HEK293T (cell line): ENCODE results near the gene PCDHGB4.

Experiments used
- CTCF ChIA-PET: fragments of 350-600 bp; formaldehyde crosslinking; extraction: SDS; loops from one replicate; lab custom pipeline; 2021; ENCODE audit warnings: antibody characterized with exemption, inconsistent platforms; lab: Yijun Ruan, JAX
- POLR2A ChIA-PET: fragments of 350-600 bp; formaldehyde crosslinking; extraction: SDS; loops from one replicate; lab custom pipeline; 2020; ENCODE audit warnings: antibody characterized with exemption, inconsistent platforms; lab: Yijun Ruan, JAX
- DNase-seq: peaks from one replicate; pipeline ENCODE4 v3.0.0; 2012; ENCODE audit warnings: mixed read lengths; ENCODE audit errors: extremely low spot score
- ARNT ChIP-seq: fragments of 450-650 bp; IDR thresholded peaks from 2 replicates; pipeline ENCODE4 v1.6.1; 2017; ENCODE audit warnings: mild to moderate bottlenecking
- BHLHE40 ChIP-seq: fragments of 450-650 bp; IDR thresholded peaks from 2 replicates; pipeline ENCODE4 v1.6.1; 2016; ENCODE audit warnings: mild to moderate bottlenecking, moderate library complexity, borderline replicate concordance
- CTBP1 ChIP-seq: fragments of 450-650 bp; IDR thresholded peaks from 2 replicates; pipeline ENCODE4 v1.6.1; 2016; ENCODE audit warnings: borderline replicate concordance
- ELF4 ChIP-seq: fragments of 450-650 bp; IDR thresholded peaks from 2 replicates; pipeline ENCODE4 v1.6.1; 2017; ENCODE audit warnings: antibody characterized with exemption
- FOXA1 ChIP-seq: fragments of 450-650 bp; IDR thresholded peaks from 2 replicates; pipeline ENCODE4 v1.6.1; 2016; ENCODE audit warnings: mild to moderate bottlenecking
- FOXK2 ChIP-seq: fragments of 450-650 bp; IDR thresholded peaks from 2 replicates; pipeline ENCODE4 v1.6.1; 2016; ENCODE audit warnings: mild to moderate bottlenecking
- FOXM1 ChIP-seq: fragments of 450-650 bp; IDR thresholded peaks from 2 replicates; pipeline ENCODE4 v1.6.1; 2017; ENCODE audit warnings: mild to moderate bottlenecking, borderline replicate concordance
- HDGF ChIP-seq: fragments of 450-650 bp; IDR thresholded peaks from 2 replicates; pipeline ENCODE4 v1.6.1; 2017; ENCODE audit warnings: antibody characterized with exemption, borderline replicate concordance
- L3MBTL2 ChIP-seq: fragments of 450-650 bp; conservative IDR thresholded peaks from 2 replicates; pipeline ENCODE4 v1.6.1; 2016; ENCODE audit warnings: mild to moderate bottlenecking
- LEF1 ChIP-seq: fragments of 450-650 bp; IDR thresholded peaks from 2 replicates; pipeline ENCODE4 v1.6.1; 2017; ENCODE audit warnings: mild to moderate bottlenecking, borderline replicate concordance
- NFRKB ChIP-seq: fragments of 450-650 bp; IDR thresholded peaks from 2 replicates; pipeline ENCODE4 v1.6.1; 2016; ENCODE audit warnings: mild to moderate bottlenecking, moderate library complexity
- PKNOX1 ChIP-seq: fragments of 450-650 bp; IDR thresholded peaks from 2 replicates; pipeline ENCODE4 v1.6.1; 2016
- SP1 ChIP-seq: fragments of 450-650 bp; IDR thresholded peaks from 2 replicates; pipeline ENCODE4 v1.6.1; 2017
- SUZ12 ChIP-seq: fragments of 450-650 bp; IDR thresholded peaks from 2 replicates; pipeline ENCODE4 v1.6.1; 2016; ENCODE audit warnings: mild to moderate bottlenecking
- TARDBP ChIP-seq: fragments of 450-650 bp; IDR thresholded peaks from 2 replicates; pipeline ENCODE4 v1.6.1; 2016
- ZNF384 ChIP-seq: fragments of 450-650 bp; IDR thresholded peaks from 2 replicates; pipeline ENCODE4 v1.6.1; 2016

PCDHGB4 gene

GRCh38 chr5:141356133-141356532 lies 31.4 kb upstream of the PCDHGB4 start:
- ChIA-PET POLR2A (no interaction called here), CTCF (interaction anchor here (0.6 kb wide), 1 partner anchor 182 kb away, joined by 3 read pairs; no protein-coding TSS in a partner anchor)
- no peak for DNase-seq
- no peak for TF ChIP-seq BHLHE40
- no peak for TF ChIP-seq FOXK2
- TF ChIP-seq SP1: no peak
- TF ChIP-seq FOXM1: no peak
- TF ChIP-seq HDGF: no peak
- no peak for TF ChIP-seq SUZ12
- no peak for TF ChIP-seq PKNOX1
- no peak for TF ChIP-seq ARNT
- no peak for TF ChIP-seq NFRKB
- no peak for TF ChIP-seq LEF1
- TF ChIP-seq ZNF384: no peak
- TF ChIP-seq CTBP1: no peak
- no peak for TF ChIP-seq TARDBP
- TF ChIP-seq L3MBTL2: no peak
- TF ChIP-seq ELF4: no peak
- TF ChIP-seq FOXA1: no peak

- POLR2A ChIA-PET: no interaction called here
- no peak for DNase-seq
- CTCF ChIA-PET: no interaction called here
- TF ChIP-seq ARNT: no peak
- TF ChIP-seq FOXK2: no peak
- no peak for TF ChIP-seq SP1
- no peak for TF ChIP-seq FOXM1
- TF ChIP-seq BHLHE40: no peak
- no peak for TF ChIP-seq ZNF384
- no peak for TF ChIP-seq FOXA1
- TF ChIP-seq L3MBTL2: no peak
- no peak for TF ChIP-seq TARDBP
- no peak for TF ChIP-seq ELF4
- TF ChIP-seq HDGF: no peak
- TF ChIP-seq PKNOX1: no peak
- no peak for TF ChIP-seq LEF1
- no peak for TF ChIP-seq SUZ12
- no peak for TF ChIP-seq NFRKB
- no peak for TF ChIP-seq CTBP1
These were observed 30.5 kb upstream of the PCDHGB4 start for GRCh38 chr5:141356950-141357349.

GRCh38 chr5:141359790-141360426 lies 27.6 kb upstream of the PCDHGB4 start, which contains the start of gene PCDHGB2:
TSS of gene PCDHGB2 (plus strand) at chr5:141359994. CDS start at chr5:141360136, 142 bp downstream.
- peak; percentile 14 for DNase-seq
- ChIA-PET CTCF (interaction anchor here (0.6 to 0.9 kb wide), 2 partner anchors 153 to 204 kb away, joined by 4 to 5 read pairs; no protein-coding TSS in a partner anchor), POLR2A (no interaction called here)
- TF ChIP-seq BHLHE40 (no peak), FOXM1 (no peak), ELF4 (no peak), LEF1 (no peak), L3MBTL2 (no peak), ARNT (no peak), HDGF (no peak)

GRCh38 chr5:141360685-141361084 lies 26.8 kb upstream of the PCDHGB4 start:
- ChIA-PET CTCF (no interaction called here), POLR2A (no interaction called here)
- DNase-seq: no peak
- TF ChIP-seq LEF1: no peak
- no peak for TF ChIP-seq ZNF384
- TF ChIP-seq SUZ12: no peak
- no peak for TF ChIP-seq FOXK2
- no peak for TF ChIP-seq SP1
- no peak for TF ChIP-seq NFRKB
- no peak for TF ChIP-seq ARNT
- no peak for TF ChIP-seq FOXA1
- TF ChIP-seq HDGF: no peak
- TF ChIP-seq ELF4: no peak
- no peak for TF ChIP-seq BHLHE40
- no peak for TF ChIP-seq L3MBTL2
- no peak for TF ChIP-seq TARDBP
- no peak for TF ChIP-seq FOXM1
- TF ChIP-seq CTBP1: no peak
- no peak for TF ChIP-seq PKNOX1

- ChIA-PET CTCF (no interaction called here), POLR2A (no interaction called here)
- no peak for TF ChIP-seq HDGF
- no peak for TF ChIP-seq SP1
- TF ChIP-seq FOXA1: no peak
- TF ChIP-seq BHLHE40: no peak
- TF ChIP-seq LEF1: no peak
- TF ChIP-seq SUZ12: no peak
- TF ChIP-seq FOXM1: no peak
- no peak for TF ChIP-seq L3MBTL2
- no peak for TF ChIP-seq ELF4
- TF ChIP-seq TARDBP: no peak
- no peak for TF ChIP-seq ARNT
- TF ChIP-seq CTBP1: no peak
- TF ChIP-seq ZNF384: no peak
- no peak for DNase-seq
These were observed 24.8 kb upstream of the PCDHGB4 start for GRCh38 chr5:141362719-141363118.

GRCh38 chr5:141363952-141364660 lies 23.4 kb upstream of the PCDHGB4 start, which contains the start of gene PCDHGA5:
TSS of gene PCDHGA5 (plus strand) at chr5:141364162. CDS start at chr5:141364331, 169 bp downstream.
- ChIA-PET CTCF (interaction anchor here (0.6 kb wide), 1 partner anchor 44 kb away, joined by 3 read pairs; no protein-coding TSS in a partner anchor), POLR2A (no interaction called here)
- DNase-seq: no peak
- no peak for TF ChIP-seq LEF1
- TF ChIP-seq FOXA1: no peak
- TF ChIP-seq NFRKB: no peak
